Activated T-cell treated with anti-CD3 and anti-CD28 coated beads for 24 hours (primary cell): ENCODE data around the gene HP1BP3.
"Not testable (repeated sequence)": the region's sequence is repeated elsewhere in the genome, so short reads cannot be mapped to it uniquely, and the experiment has no call there.

Source experiments
- DNase-seq: peaks from one replicate; pipeline ENCODE4 v3.0.0-alpha.2; 2020; ENCODE audit warnings: low read depth

The HP1BP3 gene

DNA sequence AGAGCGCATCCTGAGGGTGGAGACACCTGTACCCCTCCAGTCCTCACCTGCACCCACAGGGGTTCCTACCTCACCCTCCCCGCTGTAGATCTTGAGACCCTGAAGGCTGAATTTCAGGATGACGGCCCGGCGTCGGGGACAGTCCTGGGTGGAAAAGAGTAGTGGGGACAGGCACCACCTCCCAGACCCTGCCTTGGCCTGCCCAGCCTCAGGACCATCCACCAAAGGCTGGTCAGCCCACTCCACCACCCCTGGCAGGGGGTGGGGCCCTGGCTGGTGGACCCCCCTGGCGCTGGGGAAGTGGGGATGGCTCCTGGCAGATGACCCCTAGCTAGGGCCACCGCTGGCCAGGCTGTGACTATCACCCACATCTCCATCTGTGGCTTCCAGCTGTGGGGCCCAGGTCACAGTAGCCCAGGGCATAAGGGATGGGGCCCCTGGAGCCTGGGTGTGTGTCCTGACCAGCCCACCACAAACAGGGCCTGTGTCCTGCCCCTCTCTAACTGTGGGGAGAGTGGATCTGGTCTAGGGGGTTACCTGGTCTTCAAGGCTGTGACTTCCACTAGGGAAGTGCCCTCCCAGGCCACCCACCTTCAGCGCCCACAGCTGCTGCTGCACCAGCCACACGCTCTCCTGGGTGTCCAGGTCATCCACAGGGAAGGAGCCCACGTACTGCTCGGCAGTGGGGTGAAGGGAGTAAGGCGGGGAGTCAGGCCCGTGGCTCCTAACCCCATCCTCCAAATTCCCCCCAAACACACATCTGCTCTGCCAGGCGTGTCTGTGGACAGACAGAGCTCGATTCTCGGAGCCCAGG, 60.0 kb downstream of the HP1BP3 start:
- no peak for DNase-seq

- DNase-seq = no peak
Observed at GRCh38 chr1:20726118-20726911, 60.8 kb downstream of the HP1BP3 start.

DNA sequence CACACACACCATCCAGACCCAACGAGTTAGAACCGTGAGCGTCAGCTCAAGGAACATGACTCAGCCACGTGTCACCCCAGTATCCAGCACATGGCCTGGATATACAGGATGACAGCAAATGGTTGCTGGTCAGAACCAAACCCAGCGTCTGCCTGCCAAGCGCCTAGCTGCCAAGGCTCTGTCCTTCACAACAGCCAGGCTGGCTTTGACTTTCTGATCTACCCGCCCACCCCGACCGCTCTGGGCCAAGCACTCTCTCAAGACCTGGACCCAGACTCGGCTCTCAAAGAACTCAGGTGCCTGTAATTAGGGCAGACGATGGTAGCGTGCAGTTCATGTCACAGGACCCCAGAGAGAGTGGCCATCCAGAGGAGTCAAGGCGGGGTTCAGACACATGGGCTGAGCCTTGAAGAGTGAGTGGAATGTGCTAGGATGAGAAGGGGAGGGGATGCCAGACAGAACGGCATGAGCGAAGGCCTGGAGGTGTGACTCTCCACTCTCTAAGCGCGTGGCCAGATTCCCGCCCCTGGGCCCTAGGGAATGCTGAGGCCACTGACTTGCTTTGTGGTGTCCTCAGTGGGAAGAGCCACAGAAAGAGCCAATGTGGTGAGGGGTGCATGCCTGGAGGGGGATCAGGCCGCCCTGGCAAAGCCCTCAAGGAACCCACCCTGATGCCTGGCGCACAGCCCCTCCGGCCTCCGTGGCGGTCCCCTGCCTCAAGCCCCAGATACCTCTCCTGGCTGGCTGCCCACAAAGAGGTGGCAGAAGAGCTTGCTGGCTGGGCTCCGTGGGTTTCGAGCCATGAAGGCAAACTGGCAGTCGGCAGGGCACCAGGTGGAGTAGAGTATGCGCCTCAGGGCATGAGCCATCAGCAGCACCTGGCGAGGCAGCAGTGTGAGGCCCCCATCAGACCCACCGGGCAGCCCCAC, 61.7 kb downstream of the HP1BP3 start:
- DNase-seq = no peak

- DNase-seq = no peak
Observed at GRCh38 chr1:20724364-20725188, 62.5 kb downstream of the HP1BP3 start.

DNA sequence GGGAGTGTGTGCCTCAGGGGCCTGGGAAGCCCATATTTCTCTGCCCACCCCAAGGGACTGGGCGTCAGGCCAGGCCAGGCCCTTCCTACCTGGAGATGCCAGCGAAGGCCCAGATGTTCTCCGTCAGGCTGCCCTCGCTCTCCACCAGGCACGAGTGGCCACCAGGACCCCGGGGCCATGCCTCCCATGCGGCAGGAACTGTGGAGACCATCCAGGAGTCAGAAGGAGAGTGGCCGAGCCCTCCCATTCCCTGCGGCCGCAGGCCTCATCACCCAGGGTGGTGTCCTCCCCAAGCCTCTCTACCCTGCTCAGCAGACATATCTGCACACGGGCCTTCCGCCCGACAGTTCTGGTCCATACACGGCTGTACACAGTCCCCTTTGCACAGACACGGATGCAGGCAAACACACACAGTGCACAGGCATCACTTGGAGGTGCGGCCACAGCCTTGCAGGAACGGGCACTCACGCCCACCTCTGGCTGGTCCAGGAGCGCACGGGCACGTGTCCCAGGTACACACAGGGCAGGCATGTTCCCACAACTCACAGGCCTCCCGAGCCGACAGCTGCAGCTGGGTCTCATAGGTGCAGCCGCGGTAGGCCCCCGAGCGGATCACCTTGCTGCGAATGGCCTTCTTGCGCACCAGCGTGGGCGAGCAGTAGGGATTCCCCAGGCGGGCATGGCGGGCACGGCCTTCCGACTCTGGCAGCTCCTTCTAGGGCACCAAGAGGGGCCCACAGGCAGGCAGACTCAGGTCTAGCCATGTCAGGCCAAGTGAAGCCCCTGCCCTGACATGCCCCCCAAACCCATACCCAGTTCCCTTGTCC, 63.4 kb downstream of the HP1BP3 start:
- no peak for DNase-seq

DNA sequence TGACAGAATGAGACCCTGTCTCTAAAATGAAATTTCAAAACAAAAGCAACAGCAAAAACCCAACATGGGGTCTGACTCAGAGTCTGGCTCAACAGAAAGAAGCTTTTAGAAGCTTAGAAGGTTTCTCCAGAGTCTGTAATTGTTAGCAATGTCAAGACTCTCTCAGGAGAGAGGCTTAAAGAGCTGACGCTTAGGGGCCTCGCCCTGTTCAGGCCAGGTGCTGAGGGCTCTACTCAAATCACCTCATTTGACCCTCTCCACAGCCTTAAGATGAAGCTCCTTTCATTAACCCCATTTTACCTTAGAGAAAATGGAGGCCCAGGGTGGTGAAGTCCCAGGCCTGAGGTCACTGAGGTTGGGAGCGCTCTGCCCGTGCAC, 64.0 kb downstream of the HP1BP3 start:
- DNase-seq = no peak

- no peak for DNase-seq
Observed at GRCh38 chr1:20721117-20722061, 65.7 kb downstream of the HP1BP3 start.

GRCh38 chr1:20720631-20721091, 66.4 kb downstream of the HP1BP3 start:
- no peak for DNase-seq

GRCh38 chr1:20719871-20720620, 67.1 kb downstream of the HP1BP3 start:
- DNase-seq = no peak

DNA sequence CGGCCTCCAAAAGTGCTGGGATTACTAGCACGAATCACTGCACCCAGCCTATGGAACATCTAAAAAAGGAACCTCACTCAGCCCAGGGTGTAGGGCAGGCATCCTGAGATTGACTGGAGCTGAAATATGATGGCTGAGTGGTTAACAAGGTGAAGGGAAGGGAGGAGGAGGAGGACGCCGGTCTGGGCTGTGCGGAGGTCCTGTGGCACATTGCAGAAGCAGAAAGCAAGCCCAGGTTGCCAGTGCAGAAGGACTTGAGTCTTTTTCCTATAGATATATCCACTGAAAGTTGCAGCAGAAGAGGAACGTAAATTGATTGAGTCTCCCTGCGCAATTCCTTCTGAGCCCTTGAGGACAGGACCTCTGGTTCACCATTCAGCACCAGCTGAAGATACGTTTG, 67.8 kb downstream of the HP1BP3 start:
- DNase-seq = no peak

- not testable (repeated sequence) for DNase-seq
Observed at GRCh38 chr1:20718343-20718882, 68.7 kb downstream of the HP1BP3 start.

GRCh38 chr1:20717452-20718342, 69.4 kb downstream of the HP1BP3 start, which contains the start of gene KIF17:
Gene KIF17 (minus strand): TSS chr1:20718007. CDS start chr1:20717706, 301 bp downstream.
- peak; percentile 53 for DNase-seq

DNA sequence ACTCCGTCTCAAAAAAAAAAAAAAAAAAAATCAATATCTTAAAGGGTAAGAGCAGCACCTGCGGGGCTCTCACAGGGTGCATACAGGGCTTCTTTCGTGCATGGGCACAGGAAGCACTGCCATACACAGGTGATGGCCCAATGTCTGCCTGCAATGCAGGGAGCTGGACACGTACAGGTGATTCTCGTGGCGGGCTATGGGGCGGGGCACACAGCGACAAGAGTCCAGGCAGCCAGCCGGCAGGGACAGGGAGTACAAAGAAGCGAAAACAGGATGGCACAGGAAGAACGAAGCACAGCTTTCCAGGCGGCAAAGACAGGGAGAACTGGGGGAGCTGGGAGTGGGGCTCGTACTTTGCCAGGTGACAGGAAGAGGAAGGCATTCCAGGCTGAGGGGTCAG, 70.9 kb downstream of the HP1BP3 start:
- no peak for DNase-seq

- no peak for DNase-seq
Observed at GRCh38 chr1:20715406-20715805, 71.7 kb downstream of the HP1BP3 start.

GRCh38 chr1:20713440-20713839, 73.7 kb downstream of the HP1BP3 start:
- no peak for DNase-seq

DNA sequence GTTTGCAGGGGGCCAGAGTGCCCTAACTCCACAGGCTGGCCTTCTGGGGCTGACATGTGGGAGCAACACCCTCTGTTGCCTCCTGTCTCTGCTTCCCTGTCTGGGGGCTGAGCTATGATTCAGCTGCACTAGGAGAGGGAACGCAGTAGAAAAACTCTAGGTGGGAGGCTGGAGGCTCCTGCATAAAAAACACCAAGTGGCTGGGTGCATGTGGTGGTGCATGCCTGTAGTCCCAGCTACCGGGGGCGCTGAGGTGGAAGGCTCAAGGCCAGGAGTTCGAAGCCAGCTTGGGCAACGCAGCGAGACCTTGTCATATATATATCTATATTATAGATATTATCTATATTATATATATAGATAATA, 74.9 kb downstream of the HP1BP3 start:
- DNase-seq = no peak
